HCT116 (cell line): ENCODE measurements around the gene M1AP. TPM values are rescaled to one million over a fixed set of nuclear protein-coding genes. Genes with fewer than 3 reads are reported as not detected.

ENCODE experiments used
- ATAC-seq: fragments of 200-7000 bp; cut with Tn5 transposase; 2 replicates; pipeline ENCODE4 v1.9.1; 2020; ENCODE audit warnings: mild to moderate bottlenecking, moderate library complexity
- BruUV-seq: library from RNA; stranded (reverse); fragments of 400-500 nt; replicated peaks from 2 replicates; lab custom pipeline; 2021; lab: Mats Ljungman, UMichigan
- CTCF ChIA-PET: fragments of 300-600 bp; sonication (Branson Sonifier 250); formaldehyde crosslinking; loops from one replicate; lab custom pipeline; 2021; ENCODE audit warnings: antibody characterized with exemption; lab: Charles Lee
- POLR2A ChIA-PET: fragments of 300-600, 350-600 bp; sonication (Branson Sonifier 250); formaldehyde crosslinking; loops from one replicate; lab custom pipeline; 2021; ENCODE audit warnings: antibody characterized with exemption; lab: Charles Lee
- RAD21 ChIA-PET, 2 experiments: fragments of 300-600 bp; sonication (Branson Sonifier 250); formaldehyde crosslinking; loops; one replicate each; lab custom pipeline; 2023; ENCODE audit warnings: low total read pairs in 2 of 2; ENCODE audit not compliant: uncharacterized antibody in 2 of 2, unreplicated experiment in 2 of 2, low non-redundant PET in 1 of 2; lab: Charles Lee
- DNase-seq: peaks from one replicate; pipeline ENCODE4 v3.0.0-alpha.2; 2010; ENCODE audit warnings: low read depth, low spot score
- H2AFZ ChIP-seq: fragments of 200-600 bp; shearing (Covaris generic), sonication (generic); 2 replicates; pipeline ENCODE4 v1.6.1; 2017; ENCODE audit warnings: low read depth, mixed run types, mixed read lengths, antibody characterized with exemption, low read length; ENCODE audit not compliant: poor library complexity, severe bottlenecking
- H3K27ac ChIP-seq: 2 replicates; pipeline ENCODE4 v1.5.1; 2012; ENCODE audit warnings: low read depth, low read length
- H3K27me3 ChIP-seq: fragments of 200-600 bp; sonication (generic); 2 replicates; pipeline ENCODE4 v1.6.1; 2016; ENCODE audit warnings: mixed run types, low read length, mixed read lengths; ENCODE audit not compliant: insufficient read depth
- H3K36me3 ChIP-seq, 2 experiments: fragments of 200-500 bp in 1 of 2; fragments of 200-600 bp in 1 of 2; sonication (Bioruptor generic) in 1 of 2; sonication (generic) in 1 of 2; 2 replicates each; pipeline versions ENCODE4 v1.5.1 to v1.6.1; 2014 to 2016; ENCODE audit warnings: low read length in 2 of 2, inconsistent platforms in 1 of 2, mixed read lengths in 1 of 2, mixed run types in 1 of 2; ENCODE audit not compliant: insufficient read depth in 2 of 2, control insufficient read depth in 1 of 2
- H3K4me1 ChIP-seq, 2 experiments: fragments of 200-600 bp in 1 of 2; sonication (generic) in 1 of 2; 2 replicates each; pipeline versions ENCODE4 v1.5.1 to v1.6.1; 2012 to 2017; ENCODE audit warnings: low read length in 2 of 2, inconsistent platforms in 1 of 2, mild to moderate bottlenecking in 1 of 2, mixed read lengths in 1 of 2, mixed run types in 1 of 2, moderate library complexity in 1 of 2; ENCODE audit not compliant: insufficient read depth in 2 of 2, control insufficient read depth in 1 of 2
- H3K4me2 ChIP-seq: fragments of 200-600 bp; sonication (generic); 2 replicates; pipeline ENCODE4 v1.6.1; 2017; ENCODE audit warnings: mixed run types, low read length, mixed read lengths
- H3K4me3 ChIP-seq, 2 experiments: fragments of 200-600 bp in 1 of 2; sonication (generic) in 1 of 2; replicated peaks in 1 of 2; 2 replicates each; pipeline ENCODE4 v1.5.1; 2011 to 2016; ENCODE audit warnings: low read length in 2 of 2, control low read depth in 1 of 2, low read depth in 1 of 2, mild to moderate bottlenecking in 1 of 2, mixed read lengths in 1 of 2, mixed run types in 1 of 2
- H3K79me2 ChIP-seq: fragments of 200-600 bp; sonication (generic); 2 replicates; pipeline ENCODE4 v1.6.1; 2017; ENCODE audit warnings: mild to moderate bottlenecking, mixed run types, low read length, moderate library complexity, mixed read lengths; ENCODE audit not compliant: insufficient read depth
- H3K9ac ChIP-seq: fragments of 200-600 bp; sonication (generic); 2 replicates; pipeline ENCODE4 v1.6.1; 2016; ENCODE audit warnings: low read length, mixed read lengths
- H3K9me2 ChIP-seq: fragments of 200-600 bp; sonication (generic), shearing (Covaris generic); 2 replicates; pipeline ENCODE4 v1.6.1; 2017; ENCODE audit warnings: mixed run types, mild to moderate bottlenecking, moderate library complexity; ENCODE audit not compliant: insufficient read depth
- H3K9me3 ChIP-seq, 2 experiments: fragments of 200-500 bp in 1 of 2; fragments of 200-600 bp in 1 of 2; sonication (Bioruptor generic) in 1 of 2; sonication (generic) in 1 of 2; 2 replicates each; pipeline ENCODE4 v1.6.1; 2014 to 2017; ENCODE audit warnings: low read length in 2 of 2, mixed read lengths in 2 of 2, inconsistent platforms in 1 of 2, low read depth in 1 of 2, mild to moderate bottlenecking in 1 of 2, mixed run types in 1 of 2, moderate library complexity in 1 of 2; ENCODE audit not compliant: control insufficient read depth in 1 of 2, insufficient read depth in 1 of 2
- H4K20me1 ChIP-seq: fragments of 200-600 bp; sonication (generic), shearing (Covaris generic); 2 replicates; pipeline ENCODE4 v1.6.1; 2017; ENCODE audit warnings: mixed run types, mild to moderate bottlenecking, moderate library complexity; ENCODE audit not compliant: insufficient read depth
- RAD21 ChIP-seq: IDR thresholded peaks from 2 replicates; pipeline ENCODE4 v1.6.1; 2012; ENCODE audit warnings: low read depth, mild to moderate bottlenecking
- SIN3A ChIP-seq: IDR thresholded peaks from 2 replicates; pipeline ENCODE4 v1.6.1; 2012; ENCODE audit warnings: low read depth
- ZFX ChIP-seq: fragments of 450-650 bp; IDR thresholded peaks from 2 replicates; pipeline ENCODE4 v1.6.1; 2017
- intact Hi-C: fragments of 100-400 bp; cut with micrococcal nuclease; formaldehyde crosslinking; loops from 2 replicates; pipeline ENCODE4 v1.10.0; 2022
- total RNA-seq: library from RNA; stranded (reverse); gene quantifications from one replicate; pipeline ENCODE4 v1.2.1, GENCODE V29; 2021; ENCODE audit not compliant: unreplicated experiment
- TF ChIP-seq, protein P1 (sequence below): IDR thresholded peaks from 2 replicates; pipeline ENCODE4 v1.6.1; 2012
- TF ChIP-seq, protein P2 (sequence below), 3 experiments: fragments of 200-600 bp in 1 of 3; sonication (generic) in 1 of 3; IDR thresholded peaks in 2 of 3; conservative IDR thresholded peaks in 1 of 3; 2 replicates each; pipeline ENCODE4 v1.5.1; 2012 to 2017; ENCODE audit warnings: low read depth in 2 of 3, low read length in 2 of 3, antibody characterized with exemption in 1 of 3, borderline replicate concordance in 1 of 3, control low read depth in 1 of 3, mild to moderate bottlenecking in 1 of 3, mixed read lengths in 1 of 3, mixed run types in 1 of 3, moderate library complexity in 1 of 3; ENCODE audit not compliant: insufficient read depth in 1 of 3

Gene M1AP
- total RNA-seq, 1 experiment from 2014 or later: 28.2 TPM

GRCh38 chr2:74546004-74546403, 102.1 kb downstream of the M1AP start:
- BruUV-seq: no TSS peak

GRCh38 chr2:74544634-74545033, 103.5 kb downstream of the M1AP start:
- H3K4me2 ChIP-seq: no peak overlapping the region
- POLR2A ChIA-PET: no interaction called here
- H3K9ac ChIP-seq: no peak overlapping the region
- H4K20me1 ChIP-seq: no peaks in the 10 kb centered on the region
- no peaks in the 10 kb centered on the region for H3K9me3 ChIP-seq
- no peak overlapping the region for H3K27ac ChIP-seq
- H3K27me3 ChIP-seq: no peaks in the 10 kb centered on the region
- TF ChIP-seq, protein P1, sequence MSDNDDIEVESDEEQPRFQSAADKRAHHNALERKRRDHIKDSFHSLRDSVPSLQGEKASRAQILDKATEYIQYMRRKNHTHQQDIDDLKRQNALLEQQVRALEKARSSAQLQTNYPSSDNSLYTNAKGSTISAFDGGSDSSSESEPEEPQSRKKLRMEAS: no peak
- TF ChIP-seq, protein P2, sequence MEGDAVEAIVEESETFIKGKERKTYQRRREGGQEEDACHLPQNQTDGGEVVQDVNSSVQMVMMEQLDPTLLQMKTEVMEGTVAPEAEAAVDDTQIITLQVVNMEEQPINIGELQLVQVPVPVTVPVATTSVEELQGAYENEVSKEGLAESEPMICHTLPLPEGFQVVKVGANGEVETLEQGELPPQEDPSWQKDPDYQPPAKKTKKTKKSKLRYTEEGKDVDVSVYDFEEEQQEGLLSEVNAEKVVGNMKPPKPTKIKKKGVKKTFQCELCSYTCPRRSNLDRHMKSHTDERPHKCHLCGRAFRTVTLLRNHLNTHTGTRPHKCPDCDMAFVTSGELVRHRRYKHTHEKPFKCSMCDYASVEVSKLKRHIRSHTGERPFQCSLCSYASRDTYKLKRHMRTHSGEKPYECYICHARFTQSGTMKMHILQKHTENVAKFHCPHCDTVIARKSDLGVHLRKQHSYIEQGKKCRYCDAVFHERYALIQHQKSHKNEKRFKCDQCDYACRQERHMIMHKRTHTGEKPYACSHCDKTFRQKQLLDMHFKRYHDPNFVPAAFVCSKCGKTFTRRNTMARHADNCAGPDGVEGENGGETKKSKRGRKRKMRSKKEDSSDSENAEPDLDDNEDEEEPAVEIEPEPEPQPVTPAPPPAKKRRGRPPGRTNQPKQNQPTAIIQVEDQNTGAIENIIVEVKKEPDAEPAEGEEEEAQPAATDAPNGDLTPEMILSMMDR (IDR thresholded peaks at IDR 0.05 in 2 of 3, conservative IDR thresholded peaks at IDR 0.05 in 1 of 3; ENCODE audit: borderline replicate concordance in 1 of 3, insufficient read depth in 1 of 3, low read depth in 2 of 3, low read length in 2 of 3): peak in 2 of 3 experiments; percentile 49; a peak in 5 of 6 replicates
- peak; percentile 68 for TF ChIP-seq RAD21
- TF ChIP-seq, all 23 proteins: peak for 2
- Histone ChIP-seq H3K4me3 (no peak overlapping the region), H3K36me3 (no peaks in the 10 kb centered on the region), H2AFZ (no peak overlapping the region), H3K79me2 (peaks cover 4% of the 10 kb centered on the region; the same call in 1 of the 2 replicates), H3K4me1 (peaks cover 4 to 16% of the 10 kb centered on the region in 2 experiments; a peak in 3 of 4 replicates), H3K9me2 (no peaks in the 10 kb centered on the region)
- ChIA-PET RAD21 (no interaction called here), CTCF (interaction anchor here (0.9 to 1.8 kb wide), 3 partner anchors 13 to 62 kb away, joined by 5 to 6 read pairs (median 5); partner anchors contain the start of genes AUP1, CCDC142, HTRA2 and TTC31)
- DNase-seq: no peak
- ATAC-seq: no peak
- intact Hi-C loops: loop anchor here (1.0 kb wide), 1 partner anchor 61 kb away; the partner anchor contains the start of gene TTC31
- no TSS peak for BruUV-seq

More at GRCh38 chr2:74546004-74546403, 102.1 kb downstream of the M1AP start:
- TF ChIP-seq ZFX (no peak), SIN3A (no peak)
- ATAC-seq: no peak
- H3K36me3 ChIP-seq: no peaks in the 10 kb centered on the region
- no peak overlapping the region for H3K4me2 ChIP-seq
- no peaks in the 10 kb centered on the region for H4K20me1 ChIP-seq
- peaks cover 9 to 27% of the 10 kb centered on the region in 2 experiments; a peak in 3 of 4 replicates for H3K4me1 ChIP-seq
- RAD21 ChIA-PET: no interaction called here
- H3K27me3 ChIP-seq: no peaks in the 10 kb centered on the region
- peaks cover 16% of the 10 kb centered on the region; the same call in 1 of the 2 replicates for H3K79me2 ChIP-seq
- CTCF ChIA-PET: interaction anchor here (1.8 kb wide), 1 partner anchor 63 kb away, joined by 5 read pairs; the partner anchor contains the start of genes CCDC142 and TTC31
- POLR2A ChIA-PET: no interaction called here
- H3K4me3 ChIP-seq: no peak overlapping the region
- H2AFZ ChIP-seq: no peak overlapping the region
- H3K9me3 ChIP-seq: no peaks in the 10 kb centered on the region
- no peak overlapping the region for H3K9ac ChIP-seq
- H3K27ac ChIP-seq: no peak overlapping the region
- H3K9me2 ChIP-seq: no peaks in the 10 kb centered on the region
- no peak for DNase-seq
- intact Hi-C loops: no loop called here
